Liver (tissue), 9 donors: Measurements from ENCODE around the gene CD164. TPM values are rescaled to one million over a fixed set of nuclear protein-coding genes. Genes with fewer than 3 reads are reported as not detected.

ENCODE experiments used
- DNase-seq: peaks from one replicate; pipeline ENCODE4 v3.0.0-alpha.2; 2017; ENCODE audit warnings: low spot score
- H3K27ac ChIP-seq, 2 donors: one replicate each; pipeline ENCODE4 v1.7.0; 2013; ENCODE audit warnings: inconsistent platforms in 2 of 2, low read length in 2 of 2, control low read depth in 1 of 2, low read depth in 1 of 2, mild to moderate bottlenecking in 1 of 2
- H3K27me3 ChIP-seq, 4 donors: one replicate each; pipeline versions ENCODE4 v1.6.1 to v1.7.0; 2013; ENCODE audit warnings: low read length in 3 of 4, inconsistent platforms in 1 of 4, mild to moderate bottlenecking in 1 of 4, moderate library complexity in 1 of 4; ENCODE audit not compliant: control insufficient read depth in 4 of 4, insufficient read depth in 4 of 4
- H3K36me3 ChIP-seq, 4 donors: one replicate each; pipeline versions ENCODE4 v1.6.1 to v1.7.0; 2013; ENCODE audit warnings: low read length in 3 of 4, mild to moderate bottlenecking in 3 of 4, low read depth in 1 of 4, moderate library complexity in 1 of 4; ENCODE audit not compliant: control insufficient read depth in 4 of 4, insufficient read depth in 3 of 4
- H3K4me1 ChIP-seq, 4 donors: one replicate each; pipeline versions ENCODE4 v1.6.1 to v1.7.0; 2013; ENCODE audit warnings: low read length in 3 of 4, mild to moderate bottlenecking in 3 of 4, moderate library complexity in 1 of 4; ENCODE audit not compliant: control insufficient read depth in 4 of 4, insufficient read depth in 4 of 4
- H3K4me3 ChIP-seq, 3 donors: one replicate each; pipeline versions ENCODE4 v1.6.1 to v1.7.0; 2013; ENCODE audit warnings: low read length in 3 of 3, control low read depth in 1 of 3, low read depth in 1 of 3, mild to moderate bottlenecking in 1 of 3
- H3K9ac ChIP-seq, 2 donors: one replicate each; pipeline ENCODE4 v1.7.0; 2013; ENCODE audit warnings: low read length in 2 of 2, mild to moderate bottlenecking in 2 of 2, moderate library complexity in 2 of 2, control low read depth in 1 of 2, low read depth in 1 of 2
- H3K9me3 ChIP-seq, 4 donors: one replicate each; pipeline versions ENCODE4 v1.6.1 to v1.7.0; 2013; ENCODE audit warnings: low read length in 3 of 4; ENCODE audit not compliant: control insufficient read depth in 4 of 4
- ATF3 ChIP-seq: IDR thresholded peaks from 2 replicates; pipeline ENCODE4 v1.6.1; 2016; ENCODE audit warnings: antibody characterized with exemption
- CTCF ChIP-seq: fragments of 150-350 bp; IDR thresholded peaks from 2 replicates; pipeline ENCODE4 v1.5.1; 2017; ENCODE audit warnings: improper control_type of control experiment, low read depth, low read length; ENCODE audit not compliant: missing input control
- EGR1 ChIP-seq, 2 donors: IDR thresholded peaks; 2 replicates each; pipeline ENCODE4 v1.6.1; 2016 to 2018; ENCODE audit warnings: antibody characterized with exemption in 2 of 2, low read depth in 2 of 2
- FOXA1 ChIP-seq: IDR thresholded peaks from 2 replicates; pipeline ENCODE4 v1.6.1; 2016; ENCODE audit warnings: antibody characterized with exemption
- FOXA2 ChIP-seq: IDR thresholded peaks from 2 replicates; pipeline ENCODE4 v1.6.1; 2016; ENCODE audit warnings: antibody characterized with exemption
- GABPA ChIP-seq, 2 donors: IDR thresholded peaks in 1 of 2; conservative IDR thresholded peaks in 1 of 2; 2 replicates each; pipeline ENCODE4 v1.6.1; 2016; ENCODE audit warnings: antibody characterized with exemption in 2 of 2, mild to moderate bottlenecking in 1 of 2, moderate library complexity in 1 of 2
- HNF4A ChIP-seq, 2 donors: conservative IDR thresholded peaks; 2 replicates each; pipeline ENCODE4 v1.6.1; 2016; ENCODE audit warnings: antibody characterized with exemption in 2 of 2, mild to moderate bottlenecking in 2 of 2
- HNF4G ChIP-seq: IDR thresholded peaks from 2 replicates; pipeline ENCODE4 v1.6.1; 2016; ENCODE audit warnings: antibody characterized with exemption
- JUND ChIP-seq, 2 donors: IDR thresholded peaks; 2 replicates each; pipeline ENCODE4 v1.6.1; 2016; ENCODE audit warnings: antibody characterized with exemption in 2 of 2
- MAX ChIP-seq: IDR thresholded peaks from 2 replicates; pipeline ENCODE4 v1.6.1; 2016; ENCODE audit warnings: antibody characterized with exemption
- NR2F2 ChIP-seq: IDR thresholded peaks from 2 replicates; pipeline ENCODE4 v1.6.1; 2016; ENCODE audit warnings: antibody characterized with exemption
- RAD21 ChIP-seq, 2 donors: IDR thresholded peaks; 2 replicates each; pipeline ENCODE4 v1.6.1; 2016; ENCODE audit warnings: antibody characterized with exemption in 2 of 2, mild to moderate bottlenecking in 2 of 2
- REST ChIP-seq: IDR thresholded peaks from 2 replicates; pipeline ENCODE4 v1.6.1; 2016; ENCODE audit warnings: antibody characterized with exemption, mild to moderate bottlenecking
- RXRA ChIP-seq, 2 donors: IDR thresholded peaks; 2 replicates each; pipeline ENCODE4 v1.6.1; 2017 to 2018; ENCODE audit warnings: antibody characterized with exemption in 2 of 2, mild to moderate bottlenecking in 1 of 2
- SP1 ChIP-seq: IDR thresholded peaks from 2 replicates; pipeline ENCODE4 v1.6.1; 2018; ENCODE audit warnings: antibody characterized with exemption, mild to moderate bottlenecking
- TAF1 ChIP-seq: conservative IDR thresholded peaks from 2 replicates; pipeline ENCODE4 v1.6.1; 2016; ENCODE audit warnings: antibody characterized with exemption, mild to moderate bottlenecking
- YY1 ChIP-seq: IDR thresholded peaks from 2 replicates; pipeline ENCODE4 v1.6.1; 2016; ENCODE audit warnings: antibody characterized with exemption, mild to moderate bottlenecking
- ZBTB33 ChIP-seq: IDR thresholded peaks from 2 replicates; pipeline ENCODE4 v1.6.1; 2016; ENCODE audit warnings: antibody characterized with exemption
- WGBS: extraction: QIAGEN DNeasy Blood & Tissue Kit; methylation state at CpG from one replicate; pipeline ENCODE4 v1.1.7; 2013; 5-methylcytosine and 5-hydroxymethylcytosine counted together
- polyA plus RNA-seq, 2 donors: library from polyadenylated mRNA; stranded (reverse) in 1 of 2; unstranded in 1 of 2; fragments of 200-250 nt in 1 of 2; fragments of >200 nt in 1 of 2; fragmentation: Nextera tagmentation in 1 of 2; extraction: Ambion mirVana in 1 of 2; gene quantifications; one replicate each; pipeline versions ENCODE4 v1.2.1 to v1.2.3, GENCODE V29; 2013 to 2015
- total RNA-seq, 2 donors: library from RNA; depleted of rRNA; stranded (reverse); fragments of >200 nt; gene quantifications; one replicate each; pipeline ENCODE4 v1.2.3, GENCODE V29; 2014
- donor health status: healthy.
- donor health status: healthy.
- donor health status: healthy.
- donor health status: healthy.
- donor health status: healthy.

The CD164 gene
- total and polyA plus RNA-seq, 4 donors, result 84.5 to 218 (median 132) TPM

GRCh38 chr6:109362102-109362884 is 20.0 kb downstream of the CD164 start:
- Histone ChIP-seq H3K27ac (no peak overlapping the region), H3K27me3 (no peaks in the 10 kb centered on the region), H3K4me1 (no peaks in the 10 kb centered on the region), H3K36me3 (peaks cover 2 to 41% (median 28%) of the 10 kb centered on the region in 4 donors), H3K4me3 (no peak overlapping the region), H3K9me3 (peaks cover 0 to 4% (median 0%) of the 10 kb centered on the region in 4 donors), H3K9ac (no peak overlapping the region)
- TF ChIP-seq MAX (no peak), CTCF (no peak), RAD21 (IDR thresholded peaks at IDR 0.05) (no peak), GABPA (IDR thresholded peaks at IDR 0.05 in 1 of 2, conservative IDR thresholded peaks at IDR 0.05 in 1 of 2) (no peak)
- WGBS, result 97% methylated on average over 7 of the region's 7 CpGs
- DNase-seq, result no peak

GRCh38 chr6:109360791-109361190 is 21.5 kb downstream of the CD164 start:
- Histone ChIP-seq H3K27me3 (no peaks in the 10 kb centered on the region), H3K4me3 (no peak overlapping the region), H3K27ac (no peak overlapping the region), H3K9me3 (peaks cover 0 to 17% (median 2%) of the 10 kb centered on the region in 4 donors), H3K36me3 (peaks cover 2 to 33% (median 24%) of the 10 kb centered on the region in 4 donors), H3K4me1 (no peaks in the 10 kb centered on the region), H3K9ac (no peak overlapping the region)
- TF ChIP-seq ATF3 (no peak), HNF4G (no peak), TAF1 (no peak), GABPA (IDR thresholded peaks at IDR 0.05 in 1 of 2, conservative IDR thresholded peaks at IDR 0.05 in 1 of 2) (no peak), MAX (no peak), FOXA1 (no peak), HNF4A (conservative IDR thresholded peaks at IDR 0.05) (no peak), SP1 (no peak), NR2F2 (no peak), REST (no peak), JUND (IDR thresholded peaks at IDR 0.05) (no peak), ZBTB33 (no peak), YY1 (no peak), RXRA (IDR thresholded peaks at IDR 0.05) (no peak), RAD21 (IDR thresholded peaks at IDR 0.05) (no peak), CTCF (no peak), FOXA2 (no peak), EGR1 (IDR thresholded peaks at IDR 0.05; ENCODE audit: low read depth in 2 of 2) (no peak)
- DNase-seq, result no peak
